Duodenal mucosa (tissue), 2 donors: ENCODE data around the gene EFHD1.
A peak's percentile ranks its signal among the peaks of the same experiment; 100 is the strongest.

ENCODE experiments used
- H3K27ac ChIP-seq: one replicate; pipeline ENCODE4 v1.7.0; 2013; ENCODE audit warnings: low read depth, low read length
- H3K27me3 ChIP-seq, 2 donors: one replicate each; pipeline ENCODE4 v1.7.0; 2013; ENCODE audit warnings: low read length in 2 of 2, control low read depth in 1 of 2; ENCODE audit not compliant: insufficient read depth in 2 of 2, control insufficient read depth in 1 of 2
- H3K36me3 ChIP-seq, 2 donors: one replicate each; pipeline ENCODE4 v1.7.0; 2013; ENCODE audit warnings: low read length in 2 of 2, control low read depth in 1 of 2; ENCODE audit not compliant: insufficient read depth in 2 of 2, control insufficient read depth in 1 of 2
- H3K4me1 ChIP-seq, 2 donors: one replicate each; pipeline ENCODE4 v1.7.0; 2013; ENCODE audit warnings: low read length in 2 of 2, control low read depth in 1 of 2; ENCODE audit not compliant: insufficient read depth in 2 of 2, control insufficient read depth in 1 of 2
- H3K4me3 ChIP-seq, 2 donors: one replicate each; pipeline ENCODE4 v1.7.0; 2013; ENCODE audit warnings: low read length in 2 of 2, low read depth in 1 of 2
- H3K9ac ChIP-seq, 2 donors: one replicate each; pipeline ENCODE4 v1.7.0; 2013; ENCODE audit warnings: low read length in 2 of 2, low read depth in 1 of 2
- H3K9me3 ChIP-seq, 2 donors: one replicate each; pipeline ENCODE4 v1.7.0; 2013; ENCODE audit warnings: low read length in 2 of 2, control low read depth in 1 of 2; ENCODE audit not compliant: control insufficient read depth in 1 of 2

The EFHD1 gene

GRCh38 chr2:232633413-232634205 is at the start of gene EFHD1:
TSS of gene EFHD1 (plus strand) at chr2:232633604. CDS start at chr2:232633705, 101 bp downstream.
- no peaks in the 10 kb centered on the region for H3K9me3 ChIP-seq
- H3K4me3 ChIP-seq: peak within 1 kb of the TSS; percentile 59 to 68
- H3K9ac ChIP-seq: peak within 1 kb of the TSS in 1 of 2 donors; percentile 38
- no peaks in the 10 kb centered on the region for H3K36me3 ChIP-seq
- peaks cover 0 to 4% of the 10 kb centered on the region in 2 donors for H3K4me1 ChIP-seq
- H3K27ac ChIP-seq: no peak within 1 kb of the TSS
- peaks cover 32 to 37% of the 10 kb centered on the region in 2 donors for H3K27me3 ChIP-seq

- peaks cover 11 to 19% of the 10 kb centered on the region in 2 donors for H3K36me3 ChIP-seq
- H3K4me3 ChIP-seq: no peak overlapping the region
- H3K27ac ChIP-seq: no peak overlapping the region
- H3K4me1 ChIP-seq: peaks cover 0 to 24% of the 10 kb centered on the region in 2 donors
- H3K9ac ChIP-seq: no peak overlapping the region
- no peaks in the 10 kb centered on the region for H3K9me3 ChIP-seq
- no peaks in the 10 kb centered on the region for H3K27me3 ChIP-seq
Observed at GRCh38 chr2:232584238-232584637, 49.2 kb upstream of the EFHD1 start.

- Histone ChIP-seq H3K9ac (no peak overlapping the region), H3K4me1 (peaks cover 0 to 10% of the 10 kb centered on the region in 2 donors), H3K9me3 (no peaks in the 10 kb centered on the region), H3K27ac (no peak overlapping the region), H3K4me3 (no peak overlapping the region), H3K36me3 (peaks cover 0 to 11% of the 10 kb centered on the region in 2 donors), H3K27me3 (no peaks in the 10 kb centered on the region)
Observed at GRCh38 chr2:232586943-232587505, 46.4 kb upstream of the EFHD1 start.

- Histone ChIP-seq H3K27me3 (no peaks in the 10 kb centered on the region), H3K9ac (no peak overlapping the region), H3K9me3 (no peaks in the 10 kb centered on the region), H3K4me1 (peaks cover 2 to 12% of the 10 kb centered on the region in 2 donors), H3K4me3 (no peak overlapping the region), H3K36me3 (peaks cover 0 to 11% of the 10 kb centered on the region in 2 donors), H3K27ac (no peak overlapping the region)
Observed at GRCh38 chr2:232587512-232587911, 45.9 kb upstream of the EFHD1 start.

GRCh38 chr2:232588031-232588430 is 45.4 kb upstream of the EFHD1 start:
- no peaks in the 10 kb centered on the region for H3K9me3 ChIP-seq
- H3K36me3 ChIP-seq: peaks cover 0 to 8% of the 10 kb centered on the region in 2 donors
- H3K27me3 ChIP-seq: no peaks in the 10 kb centered on the region
- H3K4me1 ChIP-seq: peaks cover 6 to 16% of the 10 kb centered on the region in 2 donors
- H3K27ac ChIP-seq: no peak overlapping the region
- H3K9ac ChIP-seq: no peak overlapping the region
- no peak overlapping the region for H3K4me3 ChIP-seq

GRCh38 chr2:232588680-232589585 is 44.5 kb upstream of the EFHD1 start:
- H3K4me3 ChIP-seq: no peak overlapping the region
- H3K4me1 ChIP-seq: peaks cover 13 to 25% of the 10 kb centered on the region in 2 donors
- no peak overlapping the region for H3K27ac ChIP-seq
- H3K36me3 ChIP-seq: peaks cover 0 to 2% of the 10 kb centered on the region in 2 donors
- H3K9me3 ChIP-seq: no peaks in the 10 kb centered on the region
- no peaks in the 10 kb centered on the region for H3K27me3 ChIP-seq
- H3K9ac ChIP-seq: no peak overlapping the region

- peaks cover 20 to 32% of the 10 kb centered on the region in 2 donors for H3K4me1 ChIP-seq
- peak overlapping the region; percentile 23 for H3K27ac ChIP-seq
- H3K36me3 ChIP-seq: no peaks in the 10 kb centered on the region
- H3K9me3 ChIP-seq: no peaks in the 10 kb centered on the region
- H3K9ac ChIP-seq: no peak overlapping the region
- no peaks in the 10 kb centered on the region for H3K27me3 ChIP-seq
- no peak overlapping the region for H3K4me3 ChIP-seq
Observed at GRCh38 chr2:232592772-232593395, 40.5 kb upstream of the EFHD1 start.

GRCh38 chr2:232593982-232594381 is 39.4 kb upstream of the EFHD1 start:
- peaks cover 20 to 23% of the 10 kb centered on the region in 2 donors for H3K4me1 ChIP-seq

GRCh38 chr2:232597362-232598079 is 35.9 kb upstream of the EFHD1 start:
- Histone ChIP-seq H3K9ac (no peak overlapping the region), H3K4me3 (no peak overlapping the region), H3K9me3 (no peaks in the 10 kb centered on the region)

More at GRCh38 chr2:232593982-232594381, 39.4 kb upstream of the EFHD1 start:
- Histone ChIP-seq H3K9me3 (no peaks in the 10 kb centered on the region), H3K27me3 (no peaks in the 10 kb centered on the region), H3K9ac (no peak overlapping the region), H3K36me3 (no peaks in the 10 kb centered on the region), H3K27ac (no peak overlapping the region), H3K4me3 (no peak overlapping the region)

More at GRCh38 chr2:232597362-232598079, 35.9 kb upstream of the EFHD1 start:
- no peaks in the 10 kb centered on the region for H3K27me3 ChIP-seq
- peaks cover 18 to 19% of the 10 kb centered on the region in 2 donors for H3K4me1 ChIP-seq
- no peak overlapping the region for H3K27ac ChIP-seq
- H3K36me3 ChIP-seq: no peaks in the 10 kb centered on the region
